Left cardiac atrium (tissue), 4 donors: ENCODE data around the gene ALPK1. TPM values are rescaled to one million over a fixed set of nuclear protein-coding genes. Genes with fewer than 3 reads are reported as not detected.
"Not testable (repeated sequence)": the region's sequence is repeated elsewhere in the genome, so short reads cannot be mapped to it uniquely, and the experiment has no call there.

Experiments
- ATAC-seq, 2 donors: fragments of 200-7000 bp; cut with Tn5 transposase; one replicate each; pipeline ENCODE4 v1.9.1; 2020; ENCODE audit warnings: mild to moderate bottlenecking in 2 of 2, moderate library complexity in 2 of 2
- DNase-seq: peaks from one replicate; pipeline ENCODE4 v3.0.0-alpha.2; 2020
- intact Hi-C, 2 donors: fragments of 100-400 bp; cut with DNase I; formaldehyde crosslinking; loops; one replicate each; pipeline versions ENCODE4 v1.14.1 to v1.15.1; 2022 to 2023
- total RNA-seq, 2 donors: library from RNA; stranded (reverse); fragmentation: NEBNext Ultra II Directional; extraction: Animal tissue kit (Norgen Biotek cat#: 25700); gene quantifications; one replicate each; pipeline ENCODE4 v1.2.1, GENCODE V29; 2021
- donor health status: DM: no; HTN: yes; CAD: no.
- donor health status: DM: no; HTN: yes; CAD: no; lungs with severe emphysema.
- donor health status: DM: yes; HTN: yes; CAD: no.
- donor health status: Dilated cardiomyopathy.

Gene ALPK1
- total RNA-seq, 2 donors from 2014 or later: 7.6 to 12.1 TPM

DNA sequence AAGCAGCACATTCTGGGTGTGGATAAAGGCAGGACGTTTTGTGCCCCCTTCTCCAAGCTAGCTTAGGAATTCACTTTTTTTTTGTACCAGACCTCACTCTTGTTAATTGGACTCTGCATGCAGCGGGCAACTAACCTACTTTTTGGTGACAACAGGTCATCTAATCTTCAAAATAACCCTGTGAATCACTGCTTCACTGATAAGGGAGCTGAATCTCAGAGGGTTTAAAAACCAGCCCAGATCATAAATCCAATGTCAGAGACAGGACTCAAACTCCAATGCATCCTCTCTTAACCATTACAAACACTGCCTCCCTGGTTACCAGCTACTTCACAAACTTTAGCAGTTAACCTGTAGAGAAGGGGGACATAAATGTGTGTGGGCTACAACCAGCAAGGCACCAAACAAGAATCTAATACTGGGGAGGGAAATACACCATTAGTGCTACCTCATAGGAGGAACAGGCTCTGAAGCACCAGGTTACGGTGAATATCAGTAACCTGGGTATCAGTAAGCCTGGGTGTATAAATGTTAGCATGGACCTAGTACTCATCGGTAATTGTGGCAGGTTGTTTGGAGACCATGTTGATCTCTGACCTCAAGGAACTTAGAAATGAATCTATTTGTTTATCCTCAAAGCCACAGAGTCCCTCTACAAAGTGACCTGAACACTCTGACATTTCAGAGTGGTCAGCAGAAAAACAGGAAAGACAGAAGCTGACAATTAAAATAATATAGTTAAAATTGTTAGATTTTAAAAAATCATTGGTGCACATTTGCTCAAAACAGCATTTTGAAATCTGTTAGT is 14.1 kb upstream of the ALPK1 start:
- intact Hi-C loops: no loop called here
- DNase-seq: no peak
- no peak for ATAC-seq

DNA sequence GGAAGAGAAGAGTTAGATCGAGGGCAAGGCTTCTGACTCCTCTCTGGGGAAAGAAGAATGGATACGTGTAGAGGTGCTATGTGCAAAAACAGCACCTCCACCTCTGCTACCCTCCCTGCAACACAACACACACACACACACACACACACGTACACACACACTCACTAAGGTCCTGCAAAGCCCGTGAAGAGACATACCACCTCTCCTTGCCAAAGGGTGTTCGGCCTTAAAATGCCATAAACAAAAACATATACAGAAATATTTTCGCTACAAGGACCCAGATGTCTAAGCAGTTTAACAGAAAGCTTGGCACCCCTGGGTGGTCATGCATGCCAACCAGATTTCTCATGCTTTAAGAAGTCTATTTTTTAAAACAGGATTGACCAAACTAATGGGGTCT is 13.0 kb upstream of the ALPK1 start:
- no peak for ATAC-seq
- no peak for DNase-seq
- intact Hi-C loops: no loop called here

DNA sequence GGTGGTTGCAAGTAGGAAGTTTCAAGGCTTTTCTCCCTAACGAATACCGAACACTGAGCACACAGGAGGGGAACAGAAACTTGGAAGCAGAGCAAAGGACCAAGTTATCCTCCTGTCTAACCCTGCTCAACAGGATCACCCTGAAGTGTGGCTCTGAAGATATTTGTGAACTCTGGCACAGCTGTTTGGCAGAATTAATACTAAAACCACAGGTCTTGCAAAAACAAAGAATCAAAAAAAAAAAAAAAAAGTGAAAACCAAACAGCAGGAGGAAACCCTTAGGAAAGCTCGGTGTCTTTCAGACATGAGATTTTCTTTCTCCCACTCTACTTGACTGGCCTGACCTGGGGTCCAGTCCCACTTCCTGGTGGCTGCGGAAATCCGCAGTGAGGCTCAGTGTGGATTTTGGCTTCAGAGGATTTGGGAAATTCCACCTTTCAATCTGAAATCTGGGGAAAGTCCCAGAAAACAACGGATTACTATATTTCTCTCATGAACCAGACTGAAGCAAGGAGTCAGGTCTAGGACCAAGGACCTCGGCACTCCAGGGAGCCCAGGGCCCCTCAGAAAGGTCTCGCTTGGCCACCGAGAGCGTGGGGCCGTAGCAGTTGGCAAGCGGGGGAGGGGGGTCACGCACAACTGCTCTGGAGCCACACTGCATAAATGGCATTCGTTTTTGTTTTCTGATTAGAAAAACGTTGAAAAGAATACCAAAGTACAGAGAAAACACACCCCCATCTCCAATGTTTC is 12.3 kb upstream of the ALPK1 start:
- DNase-seq: no peak
- ATAC-seq: peak; percentile 53 to 61
- intact Hi-C loops: no loop called here

DNA sequence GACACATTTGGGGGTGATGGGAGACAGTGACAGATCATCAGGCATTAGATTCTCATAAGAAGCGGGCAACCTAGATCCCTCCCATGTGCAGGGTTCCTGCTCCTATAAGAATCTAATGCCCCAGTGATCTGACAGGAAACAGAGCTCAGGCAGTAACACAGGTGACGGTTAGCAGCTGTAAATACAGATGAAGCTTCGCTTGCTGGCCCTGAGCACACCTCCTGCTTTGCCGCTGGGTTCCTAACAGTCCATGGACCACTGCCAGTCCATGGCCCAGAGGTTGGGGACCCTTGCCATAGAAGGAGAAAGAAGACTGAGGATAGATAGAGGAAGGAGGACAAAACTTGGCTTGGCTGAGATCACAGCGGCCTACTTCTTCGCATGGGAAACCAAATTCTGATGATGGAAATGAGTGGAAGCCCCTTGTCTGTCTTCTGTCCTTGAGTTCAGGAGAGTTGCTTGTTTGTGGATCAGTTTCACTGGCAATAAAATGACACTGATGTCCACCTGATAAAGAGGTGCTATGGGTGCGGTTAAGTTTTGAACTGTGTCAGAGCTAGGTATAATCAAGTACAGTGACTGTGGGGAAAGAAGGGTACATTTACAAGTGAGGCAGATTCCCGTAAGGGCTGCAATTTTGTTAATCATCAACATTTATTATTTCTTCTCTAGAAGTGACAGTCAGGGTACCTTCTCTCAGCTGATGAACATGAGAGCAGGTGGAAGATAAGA is 9.7 kb upstream of the ALPK1 start:
- DNase-seq: no peak
- ATAC-seq: no peak
- intact Hi-C loops: no loop called here

DNA sequence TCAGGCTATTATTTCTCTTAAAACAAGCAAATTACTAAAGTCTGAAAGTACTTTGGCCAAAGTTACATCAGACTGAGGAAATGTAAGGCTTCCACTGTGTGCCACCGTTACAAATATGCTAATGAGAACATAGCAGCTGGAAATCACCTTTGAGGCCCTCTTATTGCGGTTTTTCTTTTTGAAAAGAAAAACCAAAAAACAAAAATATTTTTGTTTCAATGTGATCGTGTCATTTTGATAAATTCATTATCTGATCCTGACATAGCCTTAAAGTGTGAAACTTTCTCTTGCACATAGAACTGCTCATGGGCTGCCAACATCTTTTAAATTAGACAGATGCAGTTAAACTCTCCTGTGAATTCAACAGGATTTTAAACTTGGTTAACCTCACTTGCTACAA is 8.7 kb upstream of the ALPK1 start:
- intact Hi-C loops: no loop called here
- ATAC-seq (no peak), DNase-seq (no peak)

DNA sequence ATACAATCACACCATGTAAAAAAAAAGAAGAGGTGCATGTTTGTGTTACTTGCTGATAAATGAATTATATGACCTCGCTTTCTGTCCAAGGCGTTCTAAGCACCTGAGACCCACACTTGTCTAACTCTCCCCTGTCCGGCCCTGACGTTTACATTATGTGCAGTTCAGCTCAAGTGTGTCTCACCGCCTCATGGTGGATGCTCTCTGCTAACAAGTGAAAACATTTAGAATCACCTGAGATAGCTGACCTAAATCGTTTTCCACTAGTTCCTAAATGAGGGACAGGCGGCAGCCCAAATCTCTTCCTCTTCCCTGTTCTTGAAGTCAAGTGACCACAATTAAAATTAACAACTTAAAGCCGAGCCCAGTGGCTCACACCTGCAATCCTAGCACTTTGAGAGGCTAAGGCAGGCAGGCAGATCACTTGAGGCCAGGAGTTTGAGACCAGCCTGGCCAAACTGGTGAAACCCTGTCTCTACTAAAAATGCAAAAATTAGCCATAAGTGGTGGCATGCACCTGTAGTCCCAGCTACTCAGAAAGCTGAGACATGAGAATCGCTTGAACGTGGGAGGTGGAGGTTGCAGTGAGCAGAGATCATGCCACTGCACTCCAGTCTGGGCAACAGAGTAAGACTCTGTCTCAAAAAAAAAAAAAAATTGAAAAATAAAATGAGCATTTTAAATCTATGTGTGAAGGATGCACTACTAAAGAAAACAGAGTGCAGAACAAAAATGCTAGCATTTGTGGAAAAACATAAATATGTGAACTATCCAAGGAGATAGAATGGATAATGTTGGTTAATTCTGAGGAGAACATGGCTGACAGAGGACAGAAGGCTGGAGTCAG is 7.5 kb upstream of the ALPK1 start:
- no peak for DNase-seq
- no peak for ATAC-seq
- intact Hi-C loops: no loop called here

DNA sequence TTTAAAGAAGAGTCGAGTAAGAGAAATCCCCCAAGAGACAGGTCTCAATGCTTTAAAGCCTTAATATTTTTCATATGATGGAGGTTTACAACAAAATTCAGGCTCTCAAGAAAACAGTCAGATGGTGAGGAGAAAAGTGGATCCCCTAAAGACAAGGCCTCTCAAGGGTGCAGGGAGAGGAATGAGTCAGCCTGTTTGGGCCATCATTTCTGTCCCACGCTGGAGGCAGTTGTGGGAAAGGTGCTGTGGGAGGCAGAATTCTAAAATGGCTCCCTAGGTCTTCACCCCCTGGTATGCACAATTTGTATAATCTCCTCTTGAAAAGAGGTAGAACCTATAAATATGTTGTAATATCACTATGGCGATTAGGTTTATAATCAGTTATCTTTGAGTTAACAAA is 6.8 kb upstream of the ALPK1 start:
- ATAC-seq (no peak), DNase-seq (no peak)
- intact Hi-C loops: no loop called here

DNA sequence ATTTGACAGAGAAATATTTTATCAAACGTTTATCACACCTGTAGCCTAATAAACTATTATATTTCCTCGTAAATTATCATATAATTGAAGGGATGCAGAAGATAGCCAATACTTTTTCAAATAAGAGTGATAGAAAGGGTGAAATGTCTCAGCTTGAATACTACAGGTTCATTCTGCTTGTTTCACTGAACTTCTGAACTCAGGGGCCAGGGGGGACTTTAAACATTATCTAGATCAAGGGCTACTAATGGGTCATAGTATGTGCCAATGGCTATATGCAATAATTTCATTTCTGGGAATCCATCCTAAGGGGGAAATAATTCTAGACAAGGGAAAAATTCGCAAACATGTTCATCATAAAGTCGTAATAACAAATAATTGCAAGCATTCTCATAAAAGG is 2.6 kb downstream of the ALPK1 start:
- intact Hi-C loops: no loop called here
- no peak for ATAC-seq
- DNase-seq: no peak

DNA sequence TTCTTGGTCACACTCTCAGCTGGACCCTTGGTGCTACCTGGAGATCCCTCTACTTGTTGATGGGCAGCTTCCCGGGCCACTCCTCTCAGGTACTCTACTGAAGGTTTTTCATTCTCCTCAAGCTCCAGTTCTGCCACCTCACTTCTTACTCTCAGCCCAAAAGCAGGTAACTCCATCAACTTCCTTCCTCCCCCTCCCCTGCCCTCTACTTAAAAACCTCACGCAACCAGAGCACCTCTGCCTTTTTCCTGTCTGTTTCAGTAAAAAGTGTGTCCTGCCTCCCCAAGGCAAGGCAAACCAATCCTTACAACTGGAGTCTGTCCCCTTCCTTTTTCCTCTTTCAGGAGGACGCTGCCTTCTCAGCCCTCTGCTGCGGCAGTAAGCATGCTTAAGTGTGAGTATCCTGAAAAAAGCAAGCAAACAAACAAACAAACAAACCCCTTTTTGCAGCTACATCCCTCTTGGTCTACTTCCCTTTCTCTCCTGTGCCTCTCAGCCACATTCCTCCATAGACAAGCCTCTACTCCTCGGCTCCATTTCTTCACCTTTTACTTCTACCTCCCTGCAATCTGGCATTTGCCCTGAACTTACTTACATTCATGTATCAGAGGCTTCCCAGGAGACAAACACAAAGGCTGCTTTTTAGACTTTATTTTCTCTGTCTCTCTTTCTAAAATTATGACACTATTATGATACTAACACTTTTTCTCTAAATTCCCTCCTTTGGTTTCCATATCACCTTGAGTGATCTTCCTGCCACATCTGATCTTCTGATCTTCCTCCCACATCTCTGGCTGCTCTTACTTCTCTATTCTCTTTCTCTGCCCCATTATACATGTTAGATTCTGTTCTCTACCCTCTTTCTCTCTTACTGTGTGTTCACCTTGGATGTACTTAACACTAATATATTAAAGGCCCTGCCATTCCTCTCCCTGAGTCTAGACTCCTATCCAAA is 5.4 kb downstream of the ALPK1 start:
- DNase-seq (no peak), ATAC-seq (no peak)
- intact Hi-C loops: no loop called here

DNA sequence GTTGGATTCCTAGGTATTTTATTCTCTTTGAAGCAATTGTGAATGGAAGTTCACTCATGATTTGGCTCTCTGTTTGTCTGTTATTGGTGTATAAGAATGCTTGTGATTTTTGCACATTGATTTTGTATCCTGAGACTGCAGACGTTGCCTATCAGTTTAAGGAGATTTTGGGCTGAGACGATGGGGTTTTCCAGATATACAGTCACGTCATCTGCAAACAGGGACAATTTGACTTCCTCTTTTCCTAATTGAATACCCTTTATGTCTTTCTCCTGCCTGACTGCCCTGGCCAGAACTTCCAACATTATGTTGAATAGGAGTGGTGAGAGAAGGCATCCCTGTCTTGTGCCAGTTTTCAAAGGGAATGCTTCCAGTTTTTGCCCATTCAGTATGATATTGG is 8.3 kb downstream of the ALPK1 start:
- DNase-seq, ATAC-seq, intact Hi-C loops: not testable (repeated sequence)

DNA sequence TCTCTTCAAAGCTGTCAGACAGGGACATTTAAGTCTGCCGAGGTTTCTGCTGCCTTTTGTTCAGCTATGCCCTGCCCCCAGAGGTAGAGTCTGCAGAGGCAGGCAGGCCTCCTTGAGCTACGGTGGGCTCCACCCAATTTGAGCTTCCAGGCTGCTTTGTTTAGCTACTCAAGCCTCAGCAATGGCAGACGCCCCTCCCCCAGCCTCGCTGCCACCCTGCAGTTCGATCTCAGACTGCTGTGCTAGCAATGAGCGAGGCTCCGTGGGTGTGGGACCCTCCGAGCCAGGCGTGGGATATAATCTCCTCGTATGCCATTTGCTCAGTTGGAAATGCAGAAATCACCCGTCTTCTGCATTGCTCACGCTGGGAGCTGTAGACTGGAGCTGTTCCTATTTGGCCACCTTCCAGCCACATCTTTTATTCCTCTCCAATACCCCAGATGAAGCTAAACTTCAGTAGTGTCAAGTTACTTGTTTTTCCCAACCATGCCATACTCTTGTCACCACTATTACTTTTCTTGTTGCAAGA is 12.2 kb downstream of the ALPK1 start:
- intact Hi-C loops, DNase-seq: not testable (repeated sequence)
- ATAC-seq: peak in 1 of 2 donors; percentile 27

DNA sequence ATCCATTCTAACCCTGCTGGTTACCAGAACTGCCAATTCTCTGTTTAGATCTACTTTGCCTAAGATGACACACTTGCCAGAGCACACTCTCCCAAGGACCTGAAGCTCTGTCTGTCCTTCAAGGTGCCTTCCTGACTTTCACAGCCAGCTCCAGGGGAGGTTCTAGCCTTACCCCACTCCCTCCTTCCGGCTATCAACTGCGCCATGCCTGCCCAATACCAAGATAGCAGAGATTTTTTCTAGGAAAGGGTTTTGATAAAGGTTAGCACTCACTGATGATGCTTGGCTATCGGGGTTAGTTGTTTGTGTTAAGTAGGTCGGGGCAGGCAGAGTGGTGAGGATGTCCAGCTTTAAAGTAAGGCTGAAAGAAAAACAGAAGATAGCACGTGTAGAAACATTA is 14.3 kb downstream of the ALPK1 start:
- no peak for ATAC-seq
- intact Hi-C loops: no loop called here
- no peak for DNase-seq

DNA sequence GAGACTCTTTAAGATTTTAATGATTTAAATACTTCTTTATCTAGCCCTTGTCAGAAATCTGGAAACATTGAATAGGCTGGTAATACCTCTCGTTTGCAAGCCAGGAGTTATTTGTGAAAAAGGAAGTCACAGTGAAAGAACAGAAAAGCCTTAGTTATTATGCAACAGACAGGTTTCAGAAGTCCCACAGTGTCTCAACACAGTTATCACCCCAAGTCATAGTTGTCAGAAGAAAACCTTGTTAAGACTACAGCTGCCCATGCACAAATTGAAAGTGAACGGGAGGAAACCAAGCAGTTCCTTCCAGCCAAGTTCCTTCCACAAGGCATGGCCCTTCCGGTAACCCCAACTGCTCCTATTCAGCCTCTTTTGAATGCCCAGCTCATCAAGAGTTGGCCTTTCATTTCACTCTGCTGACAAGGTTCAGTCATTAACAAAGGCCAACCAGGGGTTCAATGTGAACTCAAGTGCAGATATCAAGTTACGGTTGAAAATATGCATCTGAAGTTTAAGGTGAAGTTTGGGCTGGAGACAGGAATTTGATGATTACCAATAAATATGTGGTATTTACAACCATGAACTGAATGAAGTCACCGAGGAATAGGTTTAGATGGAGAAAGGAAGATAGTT is 15.6 kb downstream of the ALPK1 start:
- ATAC-seq (no peak), DNase-seq (no peak)
- intact Hi-C loops: no loop called here

DNA sequence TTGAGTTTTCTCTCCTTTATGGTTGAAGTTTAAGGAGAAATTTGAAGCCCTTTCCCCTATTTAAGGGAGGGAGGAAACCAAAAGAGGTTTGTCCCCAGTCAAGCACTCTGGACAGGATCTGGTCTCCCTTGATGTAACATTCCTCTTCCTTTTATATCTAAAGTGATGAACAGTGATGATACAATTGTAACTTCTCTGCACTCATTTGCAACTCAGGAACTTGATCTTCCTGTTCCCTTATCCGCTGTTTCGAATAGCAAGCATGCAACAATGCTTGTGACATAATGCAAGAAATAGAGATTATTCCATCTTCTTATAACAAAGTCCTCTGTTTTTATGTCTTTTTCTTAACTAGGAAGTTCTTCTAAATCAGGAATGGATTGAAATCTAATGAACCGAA is 18.3 kb downstream of the ALPK1 start:
- ATAC-seq (peak in 1 of 2 donors; percentile 37), DNase-seq (no peak)
- intact Hi-C loops: no loop called here

DNA sequence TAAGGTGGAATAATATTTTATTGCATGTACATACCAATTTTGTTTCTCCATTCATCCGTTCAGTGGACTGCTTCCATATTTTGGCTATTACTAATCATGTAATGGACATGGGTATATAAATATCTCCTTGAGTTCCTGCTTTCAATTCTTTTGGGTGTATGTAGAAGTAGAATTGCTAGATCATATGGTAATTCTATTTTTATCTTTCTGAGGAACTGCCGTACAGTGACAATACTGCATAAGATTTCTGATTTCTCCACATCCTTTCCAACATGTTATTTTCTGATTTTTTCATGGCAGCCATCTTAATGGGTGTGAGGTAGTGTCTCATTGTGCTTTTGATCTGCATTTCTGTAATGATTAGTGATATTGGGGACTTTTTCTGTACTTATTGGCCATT is 19.2 kb downstream of the ALPK1 start:
- ATAC-seq (peak in 1 of 2 donors; percentile 39), DNase-seq (no peak)
- intact Hi-C loops: no loop called here

DNA sequence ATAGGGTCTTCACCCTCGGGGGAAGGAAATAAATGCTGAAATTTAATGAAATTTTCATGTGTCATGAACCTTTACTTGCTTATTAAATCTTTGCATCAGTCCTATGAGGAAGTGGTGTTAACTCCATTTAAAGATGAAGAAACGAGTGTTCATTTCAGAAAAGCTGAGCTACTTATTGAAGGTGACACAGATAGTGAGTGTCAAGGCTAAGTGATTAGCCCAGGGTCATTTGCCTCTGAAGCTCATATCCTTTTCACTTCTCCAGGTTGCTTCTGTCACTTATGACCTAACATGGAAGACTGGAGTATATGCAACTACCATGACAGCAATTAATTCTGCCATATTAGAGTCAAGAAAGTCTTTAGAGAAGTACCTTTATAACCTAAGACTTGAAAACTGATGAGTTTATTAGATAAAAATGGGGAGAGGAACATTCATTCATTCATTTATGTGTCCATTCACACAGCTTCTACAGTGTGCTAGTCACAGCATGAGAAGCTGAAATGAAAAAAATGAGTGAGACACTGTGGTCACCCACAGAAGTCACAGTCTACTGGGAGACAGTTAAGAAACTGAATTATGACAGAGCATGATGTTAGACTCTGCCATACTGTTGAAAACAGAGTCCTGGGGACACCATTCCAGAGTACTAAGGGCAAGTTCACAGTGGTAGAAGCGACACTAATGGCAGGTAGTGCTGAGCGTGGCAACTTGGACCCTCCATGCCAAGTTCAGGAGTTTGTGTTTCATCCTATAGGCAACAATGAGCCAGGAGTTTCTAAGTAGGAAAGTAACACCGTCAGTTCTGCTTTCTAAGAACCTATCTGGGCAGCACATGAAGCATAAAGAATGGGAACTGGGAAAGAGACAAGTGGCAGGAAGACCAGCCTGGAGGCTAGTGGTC is 21.3 kb downstream of the ALPK1 start:
- ATAC-seq (no peak), DNase-seq (no peak)
- intact Hi-C loops: no loop called here
